Uterus (tissue), 2 donors: Measurements from ENCODE around the gene KCNJ16.

Experiments
- CTCF ChIP-seq, 4 experiments: fragments of 200-600 bp in 2 of 4; fragments of 450-650 bp in 2 of 4; sonication (generic) in 2 of 4; IDR thresholded peaks; one replicate each; pipeline ENCODE4 v1.5.1; 2016 to 2019; ENCODE audit warnings: antibody characterized with exemption in 4 of 4, mild to moderate bottlenecking in 2 of 4, moderate library complexity in 1 of 4
- POLR2A ChIP-seq, 2 donors: fragments of 450-650 bp; IDR thresholded peaks; one replicate each; pipeline ENCODE4 v1.6.1; 2016; ENCODE audit warnings: antibody characterized with exemption in 2 of 2, mild to moderate bottlenecking in 1 of 2, moderate library complexity in 1 of 2

GRCh38 chr17:70128727-70129238, 53.8 kb downstream of the KCNJ16 start:
- TF ChIP-seq CTCF (IDR thresholded peaks at IDR 0.05): no peak
- no peak for TF ChIP-seq POLR2A (IDR thresholded peaks at IDR 0.05)
